Mucosa of stomach (tissue), 1 donor: ENCODE results near the gene DNAI2.

Experiments
- H3K27me3 ChIP-seq: one replicate; pipeline ENCODE4 v1.7.0; 2013; ENCODE audit warnings: mild to moderate bottlenecking, low read length; ENCODE audit not compliant: control insufficient read depth, insufficient read depth
- H3K36me3 ChIP-seq: one replicate; pipeline ENCODE4 v1.7.0; 2013; ENCODE audit warnings: low read length; ENCODE audit not compliant: control insufficient read depth, insufficient read depth
- H3K4me1 ChIP-seq: one replicate; pipeline ENCODE4 v1.7.0; 2013; ENCODE audit warnings: mild to moderate bottlenecking, low read length; ENCODE audit not compliant: control insufficient read depth, insufficient read depth
- H3K4me3 ChIP-seq: one replicate; pipeline ENCODE4 v1.7.0; 2013; ENCODE audit warnings: low read length
- H3K9ac ChIP-seq: one replicate; pipeline ENCODE4 v1.7.0; 2013; ENCODE audit warnings: mild to moderate bottlenecking, low read length, moderate library complexity
- H3K9me3 ChIP-seq: one replicate; pipeline ENCODE4 v1.7.0; 2013; ENCODE audit warnings: mild to moderate bottlenecking, low read length, moderate library complexity; ENCODE audit not compliant: control insufficient read depth
- donor health status: Pancreatic carcinoma.

Gene DNAI2

DNA sequence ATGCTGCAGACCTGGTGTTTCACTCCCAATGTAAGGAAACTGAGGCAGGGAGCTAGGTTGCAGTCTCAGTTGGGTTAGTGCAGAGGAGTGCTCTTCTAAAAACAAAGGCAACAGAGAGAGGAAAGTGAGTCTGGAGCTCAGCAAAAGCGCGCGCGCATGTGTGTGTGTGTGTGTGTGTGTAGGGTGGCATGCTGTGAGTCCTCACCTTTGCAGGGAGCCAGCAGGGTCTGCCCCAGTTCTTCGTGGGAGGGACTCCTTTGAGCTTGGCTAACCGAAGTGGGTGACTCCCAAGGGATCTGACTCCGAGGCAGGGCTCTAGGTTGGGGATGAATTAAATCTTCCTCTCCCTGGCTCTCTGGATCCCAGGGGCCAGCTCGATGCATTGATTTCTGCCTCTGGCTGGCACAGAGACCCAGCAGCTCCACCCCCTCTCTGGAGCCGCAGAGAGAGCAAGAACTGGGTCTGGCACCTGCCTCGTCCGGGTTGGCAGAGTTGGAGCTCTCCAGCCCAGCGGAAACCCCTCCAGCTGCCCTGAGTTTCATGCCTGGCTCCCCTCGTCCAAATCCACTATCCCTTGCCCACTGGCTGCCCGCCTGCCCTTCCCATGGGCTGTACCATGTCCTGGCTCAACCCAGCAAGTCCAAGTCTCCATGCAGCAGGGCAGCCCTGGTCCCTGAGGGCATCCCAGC, 88.9 kb downstream of the DNAI2 start:
- Histone ChIP-seq H3K36me3 (no peaks in the 10 kb centered on the region), H3K9ac (no peak overlapping the region), H3K4me1 (peaks cover under 1% of the 10 kb centered on the region), H3K9me3 (no peaks in the 10 kb centered on the region), H3K4me3 (no peak overlapping the region), H3K27me3 (peaks cover 52% of the 10 kb centered on the region)
